H1 (cell line): ENCODE measurements around the gene CNR1. TPM values are rescaled to one million over a fixed set of nuclear protein-coding genes. Genes with fewer than 3 reads are reported as not detected.

Experiments used
- CHD7 ChIP-seq: fragments of 300-600 bp; sonication (generic); IDR thresholded peaks from 2 replicates; pipeline ENCODE4 v1.7.1; 2012; ENCODE audit warnings: low read length, moderate library complexity, mild to moderate bottlenecking, inconsistent platforms; ENCODE audit not compliant: insufficient replicate concordance
- CREB1 ChIP-seq: IDR thresholded peaks from 2 replicates; pipeline ENCODE4 v1.6.1; 2012; ENCODE audit warnings: inconsistent platforms
- FOSL1 ChIP-seq: IDR thresholded peaks from 2 replicates; pipeline ENCODE4 v1.6.1; 2011; ENCODE audit warnings: mild to moderate bottlenecking, low read depth, low read length, moderate library complexity; ENCODE audit not compliant: insufficient read depth
- KDM4A ChIP-seq: IDR thresholded peaks from one replicate; pipeline ENCODE4 v1.7.1; 2012; ENCODE audit warnings: low read depth, mild to moderate bottlenecking, moderate library complexity, low read length, inconsistent platforms; ENCODE audit not compliant: severe bottlenecking
- MAX ChIP-seq: IDR thresholded peaks from 2 replicates; pipeline ENCODE4 v1.6.1; 2012; ENCODE audit warnings: inconsistent platforms
- RNF2 ChIP-seq: fragments of 200-900, 300-1000 bp; sonication (generic); IDR thresholded peaks from 2 replicates; pipeline ENCODE4 v1.7.1; 2016; ENCODE audit warnings: borderline replicate concordance, low read depth, mild to moderate bottlenecking, antibody characterized with exemption, low read length; ENCODE audit not compliant: poor library complexity, severe bottlenecking; ENCODE audit errors: missing control alignments
- SIX5 ChIP-seq: IDR thresholded peaks from 2 replicates; pipeline ENCODE4 v1.6.1; 2011; ENCODE audit warnings: mild to moderate bottlenecking, low read depth, low read length
- SP1 ChIP-seq: IDR thresholded peaks from 2 replicates; pipeline ENCODE4 v1.6.1; 2011; ENCODE audit warnings: low read depth, low read length
- TAF7 ChIP-seq: optimal IDR thresholded peaks from 2 replicates; pipeline ENCODE3; 2011; ENCODE audit warnings: low read depth, mild to moderate bottlenecking, inconsistent platforms, low read length, moderate library complexity, borderline replicate concordance
- TBP ChIP-seq: IDR thresholded peaks from 2 replicates; pipeline ENCODE4 v1.6.1; 2011; ENCODE audit warnings: low read depth, low read length, improper control_type of control experiment
- polyA plus RNA-seq, 7 experiments: library from polyadenylated mRNA; depleted of rRNA in 3 of 7; stranded (reverse) in 5 of 7; unstranded in 2 of 7; fragments of >200 nt in 5 of 7; fragments of 200-250 nt in 2 of 7; gene quantifications; 1 replicate in 5 of 7; 2 replicates in 1 of 7; 4 replicates in 1 of 7; pipeline versions ENCODE4 v1.2.1 to v1.2.3, GENCODE V29; 2011 to 2013; ENCODE audit warnings: missing spikeins in 2 of 7, mixed read lengths in 2 of 7
- total RNA-seq: library from RNA; stranded (reverse); fragmentation: NEBNext Ultra II Directional; extraction: Animal tissue kit (Norgen Biotek cat#: 25700); gene quantifications from 2 replicates; pipeline ENCODE4 v1.2.1, GENCODE V29; 2021

The CNR1 gene
- total and polyA plus RNA-seq, 2 of the 8 experiments (the other 6 are each of a cell fraction or from before 2014, with no cell fraction given), result 0.83 to 3.1 TPM

GRCh38 chr6:88165087-88165843 lies 882 bp downstream of the CNR1 start (continued):
- TF ChIP-seq CHD7 (no peak), RNF2 (no peak), TBP (no peak), KDM4A (no peak), TAF7 (no peak), MAX (no peak), SP1 (no peak), SIX5 (no peak), CREB1 (no peak), FOSL1 (no peak)
